Glutamatergic neuron (in vitro differentiated cells): Measurements from ENCODE around the gene TMEM63B. TPM values are rescaled to one million over a fixed set of nuclear protein-coding genes. Genes with fewer than 3 reads are reported as not detected.

Source experiments
- DNase-seq: peaks from one replicate; pipeline ENCODE4 v3.0.0; 2022
- H3K27ac Mint-ChIP-seq: one replicate; pipeline ENCODE4 v1.8.0; 2020; ENCODE audit warnings: mild to moderate bottlenecking, mixed read lengths, inconsistent platforms; ENCODE audit not compliant: unreplicated experiment
- H3K27me3 Mint-ChIP-seq: one replicate; pipeline ENCODE4 v1.8.0; 2020; ENCODE audit warnings: mild to moderate bottlenecking, moderate library complexity, mixed read lengths, inconsistent platforms; ENCODE audit not compliant: unreplicated experiment
- H3K36me3 Mint-ChIP-seq: one replicate; pipeline ENCODE4 v1.8.0; 2020; ENCODE audit warnings: mild to moderate bottlenecking, mixed read lengths, inconsistent platforms; ENCODE audit not compliant: unreplicated experiment
- H3K4me1 Mint-ChIP-seq: one replicate; pipeline ENCODE4 v1.8.0; 2020; ENCODE audit warnings: mild to moderate bottlenecking, low read depth, mixed read lengths, inconsistent platforms; ENCODE audit not compliant: unreplicated experiment
- H3K4me3 Mint-ChIP-seq: one replicate; pipeline ENCODE4 v1.8.0; 2020; ENCODE audit warnings: mild to moderate bottlenecking, mixed read lengths, inconsistent platforms; ENCODE audit not compliant: unreplicated experiment
- H3K9me3 Mint-ChIP-seq: one replicate; pipeline ENCODE4 v1.8.0; 2020; ENCODE audit warnings: mild to moderate bottlenecking, moderate library complexity, mixed read lengths, inconsistent platforms; ENCODE audit not compliant: unreplicated experiment
- total RNA-seq: library from RNA; stranded (reverse); fragmentation: NEBNext Ultra II Directional; extraction: Animal tissue kit (Norgen Biotek cat#: 25700); gene quantifications from one replicate; pipeline ENCODE4 v1.2.1, GENCODE V29; 2021; ENCODE audit not compliant: unreplicated experiment
- TF ChIP-seq, protein P1 (sequence below): fragments of 200-600 bp; sonication (generic); IDR thresholded peaks from one replicate; pipeline ENCODE4 v1.5.0; 2021; ENCODE audit not compliant: partially characterized antibody, unreplicated experiment

The TMEM63B gene
- total RNA-seq, 1 donor from 2014 or later = 148 TPM

DNA sequence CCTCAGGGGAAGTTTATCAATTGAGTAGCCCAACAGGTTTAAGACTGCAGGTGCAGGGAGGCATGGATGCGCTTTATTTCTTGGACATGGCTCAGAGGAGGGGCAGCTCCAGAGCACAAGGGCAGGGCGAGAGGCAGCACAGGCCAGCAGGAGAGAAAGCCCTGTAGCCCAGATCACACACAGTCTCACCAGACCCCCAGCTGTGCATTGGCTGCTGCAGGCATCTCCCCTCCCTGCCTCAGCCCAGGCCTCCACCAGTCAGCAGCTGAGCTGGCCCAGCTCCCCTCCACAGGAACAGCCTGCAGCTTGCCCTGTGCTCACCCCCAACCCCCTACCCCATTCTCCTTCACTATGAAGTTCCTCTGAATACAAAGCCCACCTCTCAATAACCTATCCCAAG, 24.8 kb upstream of the TMEM63B start:
- Mint-ChIP-seq H3K9me3 (no peaks in the 10 kb centered on the region), H3K27me3 (no peaks in the 10 kb centered on the region), H3K4me3 (no peak overlapping the region), H3K36me3 (no peaks in the 10 kb centered on the region), H3K4me1 (peaks cover 3% of the 10 kb centered on the region), H3K27ac (no peak overlapping the region)
- no peak for DNase-seq
- TF ChIP-seq, protein P1, sequence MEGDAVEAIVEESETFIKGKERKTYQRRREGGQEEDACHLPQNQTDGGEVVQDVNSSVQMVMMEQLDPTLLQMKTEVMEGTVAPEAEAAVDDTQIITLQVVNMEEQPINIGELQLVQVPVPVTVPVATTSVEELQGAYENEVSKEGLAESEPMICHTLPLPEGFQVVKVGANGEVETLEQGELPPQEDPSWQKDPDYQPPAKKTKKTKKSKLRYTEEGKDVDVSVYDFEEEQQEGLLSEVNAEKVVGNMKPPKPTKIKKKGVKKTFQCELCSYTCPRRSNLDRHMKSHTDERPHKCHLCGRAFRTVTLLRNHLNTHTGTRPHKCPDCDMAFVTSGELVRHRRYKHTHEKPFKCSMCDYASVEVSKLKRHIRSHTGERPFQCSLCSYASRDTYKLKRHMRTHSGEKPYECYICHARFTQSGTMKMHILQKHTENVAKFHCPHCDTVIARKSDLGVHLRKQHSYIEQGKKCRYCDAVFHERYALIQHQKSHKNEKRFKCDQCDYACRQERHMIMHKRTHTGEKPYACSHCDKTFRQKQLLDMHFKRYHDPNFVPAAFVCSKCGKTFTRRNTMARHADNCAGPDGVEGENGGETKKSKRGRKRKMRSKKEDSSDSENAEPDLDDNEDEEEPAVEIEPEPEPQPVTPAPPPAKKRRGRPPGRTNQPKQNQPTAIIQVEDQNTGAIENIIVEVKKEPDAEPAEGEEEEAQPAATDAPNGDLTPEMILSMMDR = no peak

DNA sequence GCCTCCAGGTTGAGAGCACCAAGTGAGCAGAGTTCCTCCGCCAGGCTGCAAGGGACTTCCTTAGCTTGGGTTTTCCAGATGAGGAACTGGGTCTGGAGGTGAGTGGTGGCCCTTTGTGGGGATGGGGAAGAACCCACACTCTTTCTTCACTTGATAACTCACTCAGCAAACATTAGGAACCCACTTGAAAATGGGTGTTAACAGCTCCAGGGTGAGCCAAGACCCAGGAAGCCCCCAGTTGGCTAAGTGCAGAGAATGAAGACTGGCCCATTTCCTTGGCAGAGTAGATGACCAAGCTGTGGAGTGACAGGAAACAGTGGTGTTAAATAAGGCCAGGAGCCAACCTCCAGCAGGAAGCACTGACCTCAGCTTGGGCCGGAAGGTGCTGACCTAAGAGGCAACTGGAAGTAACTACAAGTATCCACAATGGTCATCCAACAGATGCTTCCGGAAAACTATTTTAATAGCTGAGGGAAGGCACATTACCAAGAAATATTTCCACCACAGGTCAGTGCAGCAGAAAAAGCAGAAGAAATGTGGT, 22.8 kb upstream of the TMEM63B start:
- no peak for DNase-seq
- H3K4me1 Mint-ChIP-seq = peaks cover 2% of the 10 kb centered on the region
- no peaks in the 10 kb centered on the region for H3K27me3 Mint-ChIP-seq
- no peaks in the 10 kb centered on the region for H3K9me3 Mint-ChIP-seq
- H3K27ac Mint-ChIP-seq = no peak overlapping the region
- TF ChIP-seq, protein P1 = no peak
- no peak overlapping the region for H3K4me3 Mint-ChIP-seq
- H3K36me3 Mint-ChIP-seq = no peaks in the 10 kb centered on the region

DNA sequence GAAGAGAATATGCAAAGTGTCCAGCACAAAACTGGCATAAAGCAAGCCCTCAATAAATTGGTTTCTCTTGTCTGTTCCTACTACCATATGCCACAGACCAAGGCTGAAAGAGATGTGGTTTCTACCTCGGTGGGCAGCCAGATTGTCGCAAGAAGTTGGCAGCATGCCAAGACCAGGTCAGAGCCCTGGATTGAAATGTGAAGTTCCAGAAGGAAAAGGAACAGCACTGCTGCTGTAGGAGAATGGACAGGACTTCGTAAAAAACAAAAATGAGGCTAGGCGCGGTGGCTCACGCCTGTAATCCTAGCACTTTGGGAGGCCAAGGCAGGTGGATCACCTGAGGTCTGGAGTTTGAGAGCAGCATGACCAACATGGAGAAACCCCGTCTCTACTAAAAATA, 22.2 kb upstream of the TMEM63B start:
- Mint-ChIP-seq H3K4me3 (no peak overlapping the region), H3K36me3 (no peaks in the 10 kb centered on the region), H3K27ac (no peak overlapping the region), H3K9me3 (no peaks in the 10 kb centered on the region), H3K4me1 (peaks cover 5% of the 10 kb centered on the region), H3K27me3 (no peaks in the 10 kb centered on the region)
- no peak for DNase-seq
- TF ChIP-seq, protein P1 = no peak

DNA sequence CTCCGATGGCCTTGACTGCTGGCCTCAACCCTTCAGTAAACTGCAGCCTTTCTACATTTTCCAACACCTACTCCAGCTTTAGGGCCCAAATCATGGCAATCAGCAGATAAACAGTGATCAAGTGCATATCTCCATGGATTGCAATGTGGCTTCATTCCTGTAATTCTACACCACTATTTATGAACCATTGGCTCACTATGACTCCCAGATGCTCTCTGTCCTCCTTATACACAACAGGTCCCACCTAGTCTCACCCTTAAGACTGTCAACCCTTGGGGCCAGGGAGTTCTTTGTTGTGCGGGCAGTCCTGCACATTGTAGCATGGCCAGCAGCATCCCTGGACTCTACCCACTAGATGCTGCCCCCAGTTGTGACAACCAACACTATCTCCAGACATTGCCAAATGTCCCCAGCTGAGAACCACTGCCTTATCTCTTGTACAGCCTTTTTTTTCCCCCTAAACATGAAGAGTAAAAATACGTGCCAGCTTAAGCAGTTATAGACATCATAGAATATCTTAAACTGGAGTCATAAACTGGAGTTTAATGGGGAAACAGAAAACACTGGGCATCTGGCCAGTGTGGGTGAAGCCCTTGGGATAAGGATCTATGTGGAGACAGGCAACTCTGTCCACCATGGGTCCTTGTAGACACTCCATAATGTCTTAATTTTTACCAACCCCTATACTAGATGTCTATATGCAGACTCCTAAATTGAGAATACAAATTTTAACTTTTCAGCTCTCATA, 21.2 kb upstream of the TMEM63B start:
- no peaks in the 10 kb centered on the region for H3K9me3 Mint-ChIP-seq
- no peaks in the 10 kb centered on the region for H3K36me3 Mint-ChIP-seq
- H3K27ac Mint-ChIP-seq = peak overlapping the region; percentile 64
- TF ChIP-seq, protein P1 = no peak
- no peaks in the 10 kb centered on the region for H3K27me3 Mint-ChIP-seq
- H3K4me3 Mint-ChIP-seq = no peak overlapping the region
- no peak for DNase-seq
- peaks cover 5% of the 10 kb centered on the region for H3K4me1 Mint-ChIP-seq

DNA sequence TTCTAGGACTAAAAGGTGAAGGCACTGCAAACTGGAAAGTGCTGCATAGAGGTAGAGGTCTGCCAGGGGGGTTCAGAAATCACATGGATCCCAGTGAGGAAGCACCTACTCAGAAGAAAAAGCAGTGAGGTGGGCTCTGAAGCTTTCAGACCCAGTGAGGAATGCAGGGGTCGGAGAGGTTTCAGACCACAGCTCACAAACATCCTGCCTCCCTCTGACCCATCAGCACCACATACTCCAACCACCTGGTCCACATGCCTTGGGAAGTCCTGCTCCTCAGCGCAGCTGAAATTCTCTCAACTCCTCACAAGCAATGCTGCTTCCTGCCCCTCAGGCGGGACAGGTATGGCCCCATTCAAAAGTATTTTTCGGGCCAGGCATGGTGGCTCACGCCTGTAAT, 20.3 kb upstream of the TMEM63B start:
- TF ChIP-seq, protein P1 = no peak
- Mint-ChIP-seq H3K36me3 (no peaks in the 10 kb centered on the region), H3K9me3 (no peaks in the 10 kb centered on the region), H3K4me3 (no peak overlapping the region), H3K4me1 (peaks cover 5% of the 10 kb centered on the region), H3K27ac (no peak overlapping the region), H3K27me3 (no peaks in the 10 kb centered on the region)
- DNase-seq = no peak
